HepG2 (cell line): ENCODE measurements around the gene LRFN2. TPM values are rescaled to one million over a fixed set of nuclear protein-coding genes. Genes with fewer than 3 reads are reported as not detected.

Source experiments
- FOXA1 ChIP-seq, 2 experiments: fragments of 450-650 bp in 1 of 2; sonication (generic) in 1 of 2; formaldehyde crosslinking in 1 of 2; IDR thresholded peaks; 2 replicates each; pipeline versions ENCODE4 v1.4.0 to v1.6.1; 2016 to 2020; ENCODE audit warnings: missing genetic modification reagents in 1 of 2
- FOXO1 ChIP-seq: sonication (generic); formaldehyde crosslinking; IDR thresholded peaks from 2 replicates; pipeline ENCODE4 v1.4.0; 2020; ENCODE audit warnings: missing genetic modification reagents
- GABPB1 ChIP-seq: IDR thresholded peaks from 2 replicates; pipeline ENCODE4 v1.6.1; 2016; ENCODE audit warnings: mild to moderate bottlenecking, missing genetic modification reagents, moderate library complexity, missing compliant biosample characterization
- KDM2A ChIP-seq: sonication (generic); formaldehyde crosslinking; IDR thresholded peaks from 2 replicates; pipeline ENCODE4 v1.4.0; 2020; ENCODE audit warnings: low read depth, missing genetic modification reagents, borderline replicate concordance
- NFIB ChIP-seq: sonication (generic); formaldehyde crosslinking; IDR thresholded peaks from 2 replicates; pipeline ENCODE4 v1.9.0; 2021; ENCODE audit warnings: missing genetic modification reagents, mild to moderate bottlenecking, borderline replicate concordance
- PAF1 ChIP-seq: IDR thresholded peaks from 2 replicates; pipeline ENCODE4 v1.6.1; 2016; ENCODE audit warnings: missing genetic modification reagents, missing compliant biosample characterization
- SMAD3 ChIP-seq: sonication (generic); formaldehyde crosslinking; IDR thresholded peaks from 2 replicates; pipeline ENCODE4 v1.4.0; 2020; ENCODE audit warnings: missing genetic modification reagents
- TOPORS ChIP-seq: sonication (generic); formaldehyde crosslinking; IDR thresholded peaks from 2 replicates; pipeline ENCODE4 v1.8.0; 2023; ENCODE audit warnings: mild to moderate bottlenecking, missing genetic modification reagents
- ZNF441 ChIP-seq: sonication (generic); formaldehyde crosslinking; IDR thresholded peaks from 2 replicates; pipeline ENCODE4 v1.7.0; 2021; ENCODE audit warnings: missing genetic modification reagents, borderline replicate concordance
- ZNF558 ChIP-seq: sonication (generic); formaldehyde crosslinking; IDR thresholded peaks from 2 replicates; pipeline ENCODE4 v1.9.0; 2022; ENCODE audit warnings: mild to moderate bottlenecking, missing genetic modification reagents, borderline replicate concordance
- ZNF563 ChIP-seq: sonication (generic); formaldehyde crosslinking; IDR thresholded peaks from 2 replicates; pipeline ENCODE4 v1.8.0; 2022; ENCODE audit warnings: mild to moderate bottlenecking, moderate library complexity, missing genetic modification reagents
- polyA plus RNA-seq, 8 experiments: library from polyadenylated mRNA; depleted of rRNA in 3 of 8; stranded (reverse) in 7 of 8; unstranded in 1 of 8; fragments of >200 nt; fragmentation: Illumina TruSeq in 4 of 8; extraction: Trizol in 4 of 8; gene quantifications; 2 replicates each; pipeline versions ENCODE4 v1.2.1 to v1.2.3, GENCODE V29; 2011 to 2016; ENCODE audit warnings: low read depth in 4 of 8, missing spikeins in 1 of 8, mixed read lengths in 1 of 8; ENCODE audit not compliant: insufficient read depth in 1 of 8
- total RNA-seq, 5 experiments: library from RNA; depleted of rRNA; stranded (reverse); fragments of >200 nt; fragmentation: Illumina TruSeq; extraction: Trizol; gene quantifications; 2 replicates each; pipeline ENCODE4 v1.2.3, GENCODE V29; 2016; ENCODE audit warnings: low read depth in 1 of 5
- TF ChIP-seq, protein P1 (sequence below): IDR thresholded peaks from 2 replicates; pipeline ENCODE4 v1.6.1; 2016
- TF ChIP-seq, protein P2 (sequence below): IDR thresholded peaks from 2 replicates; pipeline ENCODE4 v1.6.1; 2016; ENCODE audit warnings: control low read depth
- TF ChIP-seq, protein P3 (sequence below): conservative IDR thresholded peaks from 2 replicates; pipeline ENCODE4 v1.6.1; 2018; ENCODE audit warnings: missing genetic modification reagents

LRFN2 gene
- total and polyA plus RNA-seq, 2 of the 13 experiments (the other 11 are each of a cell fraction or from before 2014, with no cell fraction given) = not detected

DNA sequence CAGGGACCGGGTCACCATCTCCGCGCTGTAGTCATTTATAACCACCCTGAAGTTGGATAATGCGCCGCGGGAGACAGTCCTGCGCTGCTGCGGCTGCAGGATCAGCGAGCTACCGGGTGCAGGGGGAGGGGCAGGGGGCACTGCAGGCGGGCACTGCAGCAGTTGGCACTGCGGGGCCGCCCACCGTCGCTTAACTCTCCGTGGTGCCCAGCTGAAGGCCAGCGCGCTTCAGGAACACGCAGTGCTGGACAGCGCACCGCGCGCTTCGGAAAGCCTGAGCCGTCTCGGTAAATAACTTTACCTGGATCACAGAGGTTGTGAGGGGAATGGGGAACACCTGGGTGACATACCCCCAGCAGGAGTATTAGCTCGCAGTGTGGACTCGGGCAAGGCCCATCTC lies 12.4 kb upstream of the LRFN2 start (continued):
- TF ChIP-seq ZNF441 (0 out of 2 replicates have a peak, but pooled peaks have one; percentile 35), TOPORS (CRISPR knock-in tag) (no peak), SMAD3 (CRISPR knock-in tag) (0 out of 2 replicates have a peak, but pooled peaks have one; percentile 38), PAF1 (no peak), KDM2A (CRISPR knock-in tag) (peak; percentile 44; the same call in 1 of the 2 replicates), ZNF563 (CRISPR knock-in tag) (peak; percentile 35; the same call in 1 of the 2 replicates), ZNF558 (no peak), NFIB (CRISPR knock-in tag) (no peak), FOXA1 (IDR thresholded peaks at IDR 0.05) (no peak), FOXA1 (CRISPR knock-in tag; IDR thresholded peaks at IDR 0.05) (no peak), GABPB1 (CRISPR knock-in tag) (0 out of 2 replicates have a peak, but pooled peaks have one; percentile 16), FOXO1 (0 out of 2 replicates have a peak, but pooled peaks have one; percentile 45)
- TF ChIP-seq, protein P1, sequence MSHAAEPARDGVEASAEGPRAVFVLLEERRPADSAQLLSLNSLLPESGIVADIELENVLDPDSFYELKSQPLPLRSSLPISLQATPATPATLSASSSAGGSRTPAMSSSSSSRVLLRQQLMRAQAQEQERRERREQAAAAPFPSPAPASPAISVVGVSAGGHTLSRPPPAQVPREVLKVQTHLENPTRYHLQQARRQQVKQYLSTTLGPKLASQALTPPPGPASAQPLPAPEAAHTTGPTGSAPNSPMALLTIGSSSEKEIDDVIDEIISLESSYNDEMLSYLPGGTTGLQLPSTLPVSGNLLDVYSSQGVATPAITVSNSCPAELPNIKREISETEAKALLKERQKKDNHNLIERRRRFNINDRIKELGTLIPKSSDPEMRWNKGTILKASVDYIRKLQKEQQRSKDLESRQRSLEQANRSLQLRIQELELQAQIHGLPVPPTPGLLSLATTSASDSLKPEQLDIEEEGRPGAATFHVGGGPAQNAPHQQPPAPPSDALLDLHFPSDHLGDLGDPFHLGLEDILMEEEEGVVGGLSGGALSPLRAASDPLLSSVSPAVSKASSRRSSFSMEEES (CRISPR knock-in tag) = 0 out of 2 replicates have a peak, but pooled peaks have one; percentile 20
- TF ChIP-seq, protein P2, sequence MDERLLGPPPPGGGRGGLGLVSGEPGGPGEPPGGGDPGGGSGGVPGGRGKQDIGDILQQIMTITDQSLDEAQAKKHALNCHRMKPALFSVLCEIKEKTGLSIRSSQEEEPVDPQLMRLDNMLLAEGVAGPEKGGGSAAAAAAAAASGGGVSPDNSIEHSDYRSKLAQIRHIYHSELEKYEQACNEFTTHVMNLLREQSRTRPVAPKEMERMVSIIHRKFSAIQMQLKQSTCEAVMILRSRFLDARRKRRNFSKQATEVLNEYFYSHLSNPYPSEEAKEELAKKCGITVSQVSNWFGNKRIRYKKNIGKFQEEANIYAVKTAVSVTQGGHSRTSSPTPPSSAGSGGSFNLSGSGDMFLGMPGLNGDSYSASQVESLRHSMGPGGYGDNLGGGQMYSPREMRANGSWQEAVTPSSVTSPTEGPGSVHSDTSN (CRISPR knock-in tag) = no peak
- TF ChIP-seq, protein P3, sequence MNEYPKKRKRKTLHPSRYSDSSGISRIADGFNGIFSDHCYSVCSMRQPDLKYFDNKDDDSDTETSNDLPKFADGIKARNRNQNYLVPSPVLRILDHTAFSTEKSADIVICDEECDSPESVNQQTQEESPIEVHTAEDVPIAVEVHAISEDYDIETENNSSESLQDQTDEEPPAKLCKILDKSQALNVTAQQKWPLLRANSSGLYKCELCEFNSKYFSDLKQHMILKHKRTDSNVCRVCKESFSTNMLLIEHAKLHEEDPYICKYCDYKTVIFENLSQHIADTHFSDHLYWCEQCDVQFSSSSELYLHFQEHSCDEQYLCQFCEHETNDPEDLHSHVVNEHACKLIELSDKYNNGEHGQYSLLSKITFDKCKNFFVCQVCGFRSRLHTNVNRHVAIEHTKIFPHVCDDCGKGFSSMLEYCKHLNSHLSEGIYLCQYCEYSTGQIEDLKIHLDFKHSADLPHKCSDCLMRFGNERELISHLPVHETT (CRISPR knock-in tag) = no peak
